ENCODE data around the gene SMIM41.
A peak's percentile ranks its signal among the peaks of the same experiment; 100 is the strongest.

SMIM41 gene

GRCh38 chr12:52063082-52063924 lies 16.2 kb upstream of the SMIM41 start:
- DNase-seq (ENCODE audit: low spot score) = no peak

DNA sequence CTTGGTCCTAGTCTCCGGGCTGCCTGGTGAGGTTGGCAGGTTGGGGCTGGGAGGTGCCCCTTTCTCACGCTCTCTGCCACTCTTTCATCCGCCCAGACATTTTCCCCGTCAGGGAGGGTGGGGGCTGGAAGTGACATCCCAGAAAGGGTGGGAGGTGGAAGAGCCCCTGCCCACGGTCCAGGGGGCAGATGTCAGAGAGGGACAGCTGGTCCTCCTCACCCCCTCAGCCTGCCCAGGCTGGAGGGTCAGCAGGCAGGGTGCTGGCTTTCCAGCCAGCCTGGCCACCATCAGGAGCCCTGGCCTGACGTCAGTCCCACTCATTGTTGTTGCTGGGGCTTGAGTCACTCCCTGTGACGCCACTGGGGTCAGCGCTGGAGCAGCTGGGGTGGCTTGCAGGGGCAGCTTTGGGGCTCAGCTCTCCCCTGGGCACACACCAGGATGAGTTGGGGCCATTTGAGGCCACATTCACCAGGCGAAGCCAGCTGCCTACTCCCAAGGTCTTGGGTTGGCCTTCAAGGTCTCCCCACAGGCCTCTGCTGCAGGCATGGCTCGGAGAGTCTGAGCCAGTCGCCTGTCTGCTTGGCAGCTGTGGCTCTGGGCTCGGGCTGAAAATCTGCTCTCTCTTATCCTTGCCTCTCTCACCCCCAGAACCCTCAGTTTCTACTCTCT lies 15.4 kb upstream of the SMIM41 start:
- no peak for DNase-seq (ENCODE audit: low spot score)

DNA sequence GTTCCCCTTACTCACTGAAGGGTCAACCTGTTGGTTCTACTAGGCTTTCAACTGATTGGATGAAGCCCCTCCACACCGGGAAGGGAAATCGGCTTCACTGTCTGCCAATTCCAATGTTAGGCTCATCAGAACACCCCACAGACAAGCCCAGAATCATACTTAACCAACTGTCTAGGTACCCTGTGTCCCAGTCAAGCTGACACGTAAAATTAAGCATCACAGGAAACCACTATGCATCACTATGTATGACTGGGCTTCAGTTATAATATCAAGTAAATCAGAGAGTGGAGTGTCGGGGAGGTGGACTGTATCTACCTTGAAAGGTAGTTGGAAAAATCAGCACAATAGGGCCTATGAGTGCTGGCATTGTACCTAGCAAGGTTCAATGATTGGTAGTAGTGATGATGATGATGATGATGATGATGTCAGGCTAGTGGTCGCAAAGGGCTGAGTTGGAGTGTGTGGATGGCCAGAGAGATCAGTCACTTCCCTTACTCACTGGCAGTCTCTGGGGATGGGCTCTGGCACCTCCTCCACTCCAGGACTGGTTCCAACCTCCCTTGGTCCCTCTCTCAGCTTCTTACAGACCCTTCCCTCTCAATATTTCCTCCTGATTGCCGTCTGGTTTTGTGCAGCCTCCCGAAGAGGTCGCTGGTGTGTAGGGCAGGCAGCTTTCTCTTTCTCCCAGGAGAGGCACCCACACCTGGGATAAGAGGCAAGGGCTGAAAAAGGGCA lies 13.0 kb upstream of the SMIM41 start:
- DNase-seq (ENCODE audit: low spot score) = no peak

- DNase-seq (ENCODE audit: low spot score) = no peak
These were observed 12.5 kb upstream of the SMIM41 start for GRCh38 chr12:52067081-52067374.

GRCh38 chr12:52069327-52070184 lies 9.9 kb upstream of the SMIM41 start, which contains the start of gene ATG101:
Gene ATG101, plus strand, starts transcription at chr12:52069978. Its CDS starts 3,673 bp downstream, at chr12:52073651.
- peak; percentile 97 for DNase-seq (ENCODE audit: low spot score)

GRCh38 chr12:52070185-52070925 lies 9.1 kb upstream of the SMIM41 start:
- no peak for DNase-seq (ENCODE audit: low spot score)

- DNase-seq (ENCODE audit: low spot score) = no peak
These were observed 5.7 kb upstream of the SMIM41 start for GRCh38 chr12:52073531-52074381.

DNA sequence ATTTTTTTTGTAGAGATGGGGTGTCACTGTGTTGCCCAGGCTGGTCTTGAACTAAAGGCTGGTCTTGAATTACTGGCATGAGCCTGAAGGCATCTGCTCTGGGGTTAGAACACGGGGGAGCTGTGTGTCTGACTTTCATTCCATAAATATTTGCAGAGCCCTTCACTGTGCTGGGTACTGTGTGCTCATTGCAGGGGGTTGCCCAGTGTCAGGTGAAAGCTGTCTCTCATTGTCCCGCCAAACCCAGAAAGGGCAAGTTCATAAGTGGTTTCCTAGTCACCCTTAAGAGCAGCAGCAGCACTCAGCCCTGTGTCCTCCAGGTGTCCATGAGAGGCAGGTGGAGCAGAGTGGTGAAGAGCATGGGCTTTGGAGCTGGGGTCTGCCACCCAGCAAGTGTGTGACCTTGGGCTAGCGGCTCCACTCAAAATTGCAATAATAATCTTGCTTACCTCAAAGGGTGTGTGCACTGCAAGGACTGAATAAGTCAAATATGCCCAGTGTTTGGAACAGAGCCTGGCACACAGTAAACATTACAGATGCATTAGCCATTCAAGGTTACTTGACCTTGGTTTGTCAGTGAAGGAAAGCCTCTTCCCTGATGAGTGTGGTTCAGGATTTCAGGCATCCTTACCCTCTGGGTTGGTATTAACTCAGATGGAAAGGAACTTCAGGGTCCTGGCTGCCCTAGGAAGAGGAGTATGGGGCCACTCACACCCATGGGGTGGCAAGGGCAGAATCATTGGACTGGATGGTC lies 4.4 kb upstream of the SMIM41 start:
- DNase-seq (ENCODE audit: low spot score) = no peak

GRCh38 chr12:52076811-52077210 lies 2.7 kb upstream of the SMIM41 start:
- no peak for DNase-seq (ENCODE audit: low spot score)

- DNase-seq (ENCODE audit: low spot score) = no peak
These were observed 1.2 kb upstream of the SMIM41 start for GRCh38 chr12:52078276-52078675.

- no peak for DNase-seq (ENCODE audit: low spot score)
These were observed 1.1 kb downstream of the SMIM41 start for GRCh38 chr12:52080403-52081251.

GRCh38 chr12:52081263-52081733 lies 1.8 kb downstream of the SMIM41 start:
- peak; percentile 93 for DNase-seq (ENCODE audit: low spot score)

- DNase-seq (ENCODE audit: low spot score) = no peak
These were observed 2.6 kb downstream of the SMIM41 start for GRCh38 chr12:52082026-52082668.

DNA sequence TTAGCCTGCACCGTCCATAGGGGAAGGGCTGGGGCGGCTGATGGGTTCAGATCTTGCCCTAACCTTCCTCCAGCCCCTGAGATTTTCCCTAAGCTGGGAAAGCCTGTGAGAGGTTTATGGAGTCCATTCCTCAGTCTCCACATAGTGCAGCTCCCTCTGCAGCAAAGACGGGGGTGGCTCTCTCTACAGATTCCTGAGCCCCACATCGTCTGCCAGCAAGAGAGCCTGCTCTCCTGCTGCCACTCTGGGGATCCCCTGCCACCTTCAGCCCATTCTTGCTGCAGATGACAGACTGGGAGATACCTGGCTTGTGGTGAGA lies 3.1 kb downstream of the SMIM41 start:
- DNase-seq (ENCODE audit: low spot score) = peak; percentile 43

DNA sequence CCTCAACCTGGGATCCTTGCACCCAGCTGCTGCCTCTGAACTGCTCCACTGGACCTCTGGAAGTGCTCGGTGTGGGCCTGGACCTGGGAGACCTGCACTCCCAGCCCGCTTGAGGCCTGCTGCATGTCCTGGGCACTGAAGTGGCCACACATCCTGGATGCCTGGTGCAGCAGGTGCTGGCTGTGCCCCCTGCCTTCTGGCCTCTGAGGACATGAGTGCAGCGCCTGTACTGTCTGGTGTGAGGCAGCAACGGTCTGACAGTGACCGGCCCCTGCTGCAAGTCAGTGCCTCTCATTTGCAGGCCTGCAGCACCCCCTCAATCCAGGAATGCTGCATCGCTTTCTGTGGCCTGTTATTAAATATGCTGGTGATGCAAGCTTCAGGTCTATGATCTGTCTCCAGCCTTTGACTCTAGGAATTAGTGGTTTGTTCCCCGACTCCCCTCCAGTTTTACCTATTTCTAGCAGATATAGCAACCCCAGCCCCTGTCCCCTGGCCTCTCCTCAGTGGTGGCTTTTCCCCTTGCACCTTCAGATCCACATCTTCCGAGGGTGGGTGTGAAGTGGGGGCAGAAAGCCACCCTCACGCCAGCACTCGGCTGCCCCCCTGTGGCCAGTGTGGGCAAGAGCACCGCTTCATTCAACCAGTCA lies 3.6 kb downstream of the SMIM41 start:
- DNase-seq (ENCODE audit: low spot score) = peak; percentile 83

DNA sequence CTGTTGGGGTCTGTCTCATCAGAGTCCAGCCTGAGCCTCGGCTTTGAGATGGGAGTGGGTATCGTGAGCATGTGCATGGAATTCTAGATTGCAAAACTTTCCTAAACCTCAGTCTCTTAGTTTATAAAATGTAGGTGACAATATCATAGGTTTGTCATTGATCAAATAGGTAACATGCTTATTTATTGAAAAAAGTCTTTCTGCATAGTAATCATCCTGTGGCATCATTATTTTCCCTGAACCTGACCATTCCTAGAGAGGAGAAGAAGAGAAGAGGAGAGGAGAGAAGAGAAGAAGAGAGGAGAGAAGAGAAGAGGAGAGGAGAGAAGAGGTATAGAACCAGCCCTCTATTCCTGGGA lies 4.1 kb downstream of the SMIM41 start:
- no peak for DNase-seq (ENCODE audit: low spot score)

- no peak for DNase-seq (ENCODE audit: low spot score)
These were observed 5.2 kb downstream of the SMIM41 start for GRCh38 chr12:52084491-52085231.
